Measurements from ENCODE around the gene DOC2B. TPM values are rescaled to one million over a fixed set of nuclear protein-coding genes. Genes with fewer than 3 reads are reported as not detected.

The DOC2B gene
- total RNA-seq, 1 donor from 2014 or later, result 0.34 TPM

DNA sequence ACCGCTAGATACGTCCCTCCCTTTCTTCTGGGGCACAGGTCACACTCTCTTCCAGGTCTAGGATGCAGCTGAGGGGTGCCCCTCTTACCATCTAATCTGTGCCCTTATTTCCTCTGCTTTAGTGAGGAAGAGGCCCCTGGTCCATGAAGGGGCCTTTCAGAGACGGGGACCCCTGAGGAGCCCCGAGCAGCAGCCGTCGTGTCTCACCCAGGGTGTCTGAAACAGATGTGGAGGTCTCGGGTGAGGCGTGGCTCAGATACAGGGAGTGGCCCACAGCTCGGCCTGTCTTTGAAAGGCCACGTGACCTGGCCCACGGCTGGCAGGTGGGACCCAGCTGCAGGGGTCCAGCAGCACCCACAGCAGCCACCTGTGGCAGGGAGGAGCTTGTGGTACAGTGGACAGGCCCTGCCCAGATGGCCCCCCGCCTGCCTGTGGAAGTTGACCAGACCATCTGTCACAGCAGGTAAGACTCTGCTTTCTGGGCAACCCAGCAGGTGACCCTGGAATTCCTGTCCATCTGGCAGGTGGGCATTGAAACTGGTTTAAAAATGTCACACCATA is 28.5 kb downstream of the DOC2B start:
- no peak overlapping the region for H3K4me3 Mint-ChIP-seq
- H2AFZ ChIP-seq (replicated peaks), result no peak overlapping the region
- no peak for DNase-seq (ENCODE audit: low spot score)

DNA sequence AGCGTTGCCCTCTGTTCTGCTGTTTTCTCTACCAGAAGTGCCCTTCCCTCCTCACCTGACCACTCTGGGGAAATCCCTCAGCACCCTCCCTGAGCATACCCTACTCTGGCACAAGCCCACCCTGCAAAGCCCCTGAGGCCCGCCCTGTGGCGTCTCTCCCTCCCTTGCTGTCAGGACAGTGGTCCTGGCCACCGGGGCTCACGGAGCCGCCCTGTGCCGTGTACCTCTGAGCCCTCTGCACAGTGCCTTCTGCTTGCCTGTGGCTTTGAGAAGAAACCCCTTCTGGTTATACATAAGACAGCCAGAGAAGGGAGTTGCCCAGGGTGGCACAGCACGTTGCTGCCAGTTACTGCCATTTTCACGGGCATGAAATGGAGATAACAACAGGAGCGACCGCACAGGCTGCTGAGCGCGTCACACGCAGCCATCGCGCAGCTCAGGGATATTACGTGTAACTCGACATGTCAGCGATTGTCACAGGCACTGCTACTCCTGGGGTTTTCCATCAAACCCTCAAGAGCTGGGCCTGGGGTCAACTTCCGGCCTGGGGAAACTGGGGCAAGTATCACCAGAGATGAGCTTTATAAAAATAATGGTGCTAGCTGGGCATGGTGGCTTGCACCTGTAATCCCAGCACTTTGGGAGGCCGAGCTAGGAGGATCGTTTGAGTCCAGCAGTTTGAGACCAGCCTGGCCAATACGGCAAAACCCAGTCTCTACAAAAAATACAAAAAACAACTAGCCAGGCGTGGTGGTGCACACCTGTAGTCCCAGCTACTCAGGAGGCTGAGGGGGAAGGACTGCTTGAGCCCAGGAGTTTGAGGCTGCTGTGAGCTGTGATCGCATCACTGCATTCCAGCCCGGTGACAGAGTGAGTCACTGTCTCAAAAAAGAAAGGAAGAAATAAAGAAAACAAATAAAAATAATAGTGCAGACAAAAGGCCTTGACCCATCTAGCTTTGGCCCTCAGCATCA is 29.3 kb downstream of the DOC2B start:
- no peak for DNase-seq (ENCODE audit: low spot score)
- Histone ChIP-seq H3F3A (ENCODE audit: low read depth) (no peaks in the 10 kb centered on the region), H3K27me3 (no peaks in the 10 kb centered on the region), H3K4me2 (no peak overlapping the region), H3K27ac (no peak overlapping the region), H3K79me2 (ENCODE audit: low read depth) (no peaks in the 10 kb centered on the region), H4K20me1 (ENCODE audit: low read depth) (no peaks in the 10 kb centered on the region), H3K4me1 (no peaks in the 10 kb centered on the region), H3K4me3 (no peak overlapping the region), H3K36me3 (no peaks in the 10 kb centered on the region), H3K9ac (no peak overlapping the region), H3K9me3 (ENCODE audit: low read depth) (no peaks in the 10 kb centered on the region), H2AFZ (replicated peaks) (no peak overlapping the region)
- Mint-ChIP-seq H3K4me3 (no peak overlapping the region), H3K36me3 (no peaks in the 10 kb centered on the region), H3K27ac (no peak overlapping the region), H3K27me3 (ENCODE audit: insufficient read depth, low read depth) (peaks cover 5% of the 10 kb centered on the region), H3K4me1 (no peaks in the 10 kb centered on the region), H3K9me3 (no peaks in the 10 kb centered on the region)
- TF ChIP-seq EZH2 (IDR thresholded peaks at IDR 0.05) (no peak), CTCF (IDR thresholded peaks at IDR 0.05) (no peak), EZH2phosphoT487 (IDR thresholded peaks at IDR 0.05) (no peak)

More for the DNA sequence above, 28.5 kb downstream of the DOC2B start:
- no peaks in the 10 kb centered on the region for H3K9me3 ChIP-seq (ENCODE audit: low read depth)
- Mint-ChIP-seq H3K27me3 (ENCODE audit: insufficient read depth, low read depth) (peaks cover 5% of the 10 kb centered on the region), H3K27ac (no peak overlapping the region), H3K9me3 (no peaks in the 10 kb centered on the region), H3K36me3 (no peaks in the 10 kb centered on the region), H3K4me1 (no peaks in the 10 kb centered on the region)
- no peak overlapping the region for H3K4me3 ChIP-seq
- H3K27me3 ChIP-seq, result no peaks in the 10 kb centered on the region
- no peak overlapping the region for H3K27ac ChIP-seq
- H3K36me3 ChIP-seq, result no peaks in the 10 kb centered on the region
- H3K9ac ChIP-seq, result no peak overlapping the region
- no peaks in the 10 kb centered on the region for H3F3A ChIP-seq (ENCODE audit: low read depth)
- no peaks in the 10 kb centered on the region for H3K4me1 ChIP-seq
- no peaks in the 10 kb centered on the region for H3K79me2 ChIP-seq (ENCODE audit: low read depth)
- no peaks in the 10 kb centered on the region for H4K20me1 ChIP-seq (ENCODE audit: low read depth)
- TF ChIP-seq EZH2 (IDR thresholded peaks at IDR 0.05) (no peak), EZH2phosphoT487 (IDR thresholded peaks at IDR 0.05) (no peak), CTCF (IDR thresholded peaks at IDR 0.05) (no peak)
- no peak overlapping the region for H3K4me2 ChIP-seq

DNA sequence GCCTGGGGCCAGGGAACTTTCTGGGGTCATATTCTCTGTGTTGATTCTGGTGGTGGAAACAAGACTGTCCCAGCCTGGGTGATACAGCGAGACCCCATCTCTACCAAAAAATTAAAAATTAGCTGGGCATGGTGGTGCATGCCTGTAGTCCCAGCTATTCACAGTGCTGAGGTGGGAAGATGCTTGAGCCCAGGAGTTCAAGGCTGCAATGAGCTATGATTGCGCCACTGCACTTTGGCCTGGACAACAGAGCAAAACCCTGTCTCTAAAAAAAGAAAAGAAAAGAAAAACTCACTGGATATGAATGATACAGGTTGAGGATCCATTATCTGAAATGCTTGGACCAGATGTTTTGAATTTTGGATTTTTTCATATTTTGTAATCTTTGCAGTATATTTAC is 30.4 kb downstream of the DOC2B start:
- Histone ChIP-seq H3K79me2 (ENCODE audit: low read depth) (no peaks in the 10 kb centered on the region), H3K9ac (no peak overlapping the region), H3K4me1 (no peaks in the 10 kb centered on the region), H3F3A (ENCODE audit: low read depth) (no peaks in the 10 kb centered on the region), H3K4me2 (no peak overlapping the region), H3K27me3 (no peaks in the 10 kb centered on the region), H3K36me3 (no peaks in the 10 kb centered on the region), H2AFZ (replicated peaks) (no peak overlapping the region), H3K27ac (no peak overlapping the region), H3K4me3 (no peak overlapping the region), H4K20me1 (ENCODE audit: low read depth) (no peaks in the 10 kb centered on the region), H3K9me3 (ENCODE audit: low read depth) (no peaks in the 10 kb centered on the region)
- no peaks in the 10 kb centered on the region for H3K4me1 Mint-ChIP-seq
- H3K36me3 Mint-ChIP-seq, result no peaks in the 10 kb centered on the region
- H3K4me3 Mint-ChIP-seq, result no peak overlapping the region
- peaks cover 5% of the 10 kb centered on the region for H3K27me3 Mint-ChIP-seq (ENCODE audit: insufficient read depth, low read depth)
- H3K9me3 Mint-ChIP-seq, result no peaks in the 10 kb centered on the region
- H3K27ac Mint-ChIP-seq, result no peak overlapping the region
- TF ChIP-seq EZH2phosphoT487 (IDR thresholded peaks at IDR 0.05) (no peak), EZH2 (IDR thresholded peaks at IDR 0.05) (no peak)
- DNase-seq (ENCODE audit: low spot score), result no peak

Data from neural progenitor cell (in vitro differentiated cells).